ENCODE results near the gene FUT2.
"Not testable (repeated sequence)": the region's sequence is repeated elsewhere in the genome, so short reads cannot be mapped to it uniquely, and the experiment has no call there.

The FUT2 gene

GRCh38 chr19:48670699-48671445 is 24.9 kb upstream of the FUT2 start:
- DNase-seq (ENCODE audit: low spot score): no peak

GRCh38 chr19:48671446-48671995 is 24.2 kb upstream of the FUT2 start:
- DNase-seq (ENCODE audit: low spot score): no peak

- DNase-seq (ENCODE audit: low spot score): no peak
These were observed 22.8 kb upstream of the FUT2 start, which contains the start of gene NTN5 for GRCh38 chr19:48672994-48673393. NTN5 (minus strand) TSS chr19:48673017; CDS start chr19:48670986, 2,031 bp downstream.

- DNase-seq (ENCODE audit: low spot score): no peak
These were observed 22.2 kb upstream of the FUT2 start for GRCh38 chr19:48673436-48674100.

- DNase-seq (ENCODE audit: low spot score): no peak
These were observed 21.5 kb upstream of the FUT2 start for GRCh38 chr19:48674216-48674809.

- DNase-seq (ENCODE audit: low spot score): peak; percentile 88
These were observed 20.6 kb upstream of the FUT2 start for GRCh38 chr19:48674921-48675824.

- no peak for DNase-seq (ENCODE audit: low spot score)
These were observed 19.3 kb upstream of the FUT2 start for GRCh38 chr19:48676487-48676886.

GRCh38 chr19:48676887-48677286 is 18.9 kb upstream of the FUT2 start:
- no peak for DNase-seq (ENCODE audit: low spot score)

- DNase-seq (ENCODE audit: low spot score): no peak
These were observed 17.6 kb upstream of the FUT2 start for GRCh38 chr19:48678201-48678600.

- not testable (repeated sequence) for DNase-seq (ENCODE audit: low spot score)
These were observed 15.8 kb upstream of the FUT2 start for GRCh38 chr19:48680006-48680405.

GRCh38 chr19:48680436-48681126 is 15.2 kb upstream of the FUT2 start:
- no peak for DNase-seq (ENCODE audit: low spot score)

GRCh38 chr19:48681127-48681470 is 14.7 kb upstream of the FUT2 start:
- DNase-seq (ENCODE audit: low spot score): no peak

GRCh38 chr19:48683349-48683748 is 12.4 kb upstream of the FUT2 start:
- no peak for DNase-seq (ENCODE audit: low spot score)

- DNase-seq (ENCODE audit: low spot score): no peak
These were observed 10.2 kb upstream of the FUT2 start for GRCh38 chr19:48685583-48685982.

GRCh38 chr19:48686088-48686487 is 9.7 kb upstream of the FUT2 start:
- no peak for DNase-seq (ENCODE audit: low spot score)

- DNase-seq (ENCODE audit: low spot score): not testable (repeated sequence)
These were observed 9.1 kb upstream of the FUT2 start for GRCh38 chr19:48686637-48687036.

GRCh38 chr19:48687776-48688175 is 8.0 kb upstream of the FUT2 start:
- no peak for DNase-seq (ENCODE audit: low spot score)

- DNase-seq (ENCODE audit: low spot score): no peak
These were observed 6.3 kb upstream of the FUT2 start for GRCh38 chr19:48689449-48689848.

GRCh38 chr19:48693629-48694028 is 2.1 kb upstream of the FUT2 start:
- DNase-seq (ENCODE audit: low spot score): not testable (repeated sequence)

- peak; percentile 62 for DNase-seq (ENCODE audit: low spot score)
These were observed 711 bp downstream of the FUT2 start for GRCh38 chr19:48696353-48697010.

- DNase-seq (ENCODE audit: low spot score): no peak
These were observed 2.3 kb downstream of the FUT2 start for GRCh38 chr19:48698046-48698445.

Data from ecto neural progenitor cell (in vitro differentiated cells).